SK-N-MC (cell line): Measurements from ENCODE around the gene DNAJC12.

Source experiments
- DNase-seq: peaks from one replicate; pipeline ENCODE4 v3.0.0-alpha.2; 2011; ENCODE audit warnings: low read depth, low spot score
- H3K27ac ChIP-seq: fragments of 200-600 bp; sonication (generic); 2 replicates; pipeline ENCODE4 v1.5.1; 2016; ENCODE audit warnings: mixed run types
- H3K36me3 ChIP-seq: fragments of 200-600 bp; sonication (generic); 2 replicates; pipeline ENCODE4 v1.6.1; 2017; ENCODE audit warnings: antibody characterized with exemption, low read length, mixed read lengths; ENCODE audit not compliant: insufficient read depth
- H3K4me3 ChIP-seq: fragments of 200-600 bp; sonication (generic); 2 replicates; pipeline ENCODE4 v1.5.1; 2016
- H3K9ac ChIP-seq: fragments of 200-600 bp; sonication (generic); 2 replicates; pipeline ENCODE4 v1.8.0; 2017; ENCODE audit warnings: mixed run types, mixed read lengths; ENCODE audit not compliant: insufficient read length
- H3K9me3 ChIP-seq: fragments of 200-600 bp; sonication (generic); 2 replicates; pipeline ENCODE4 v1.6.1; 2017; ENCODE audit warnings: low read depth, mild to moderate bottlenecking, antibody characterized with exemption, low read length, moderate library complexity, mixed read lengths
- EZH2 ChIP-seq: fragments of 200-600 bp; sonication (generic); IDR thresholded peaks from one replicate; pipeline ENCODE4 v1.6.1; 2017; ENCODE audit warnings: antibody characterized with exemption
- FOXP2 ChIP-seq: optimal IDR thresholded peaks from 2 replicates; pipeline ENCODE3; 2011; ENCODE audit warnings: mild to moderate bottlenecking, moderate library complexity; ENCODE audit not compliant: insufficient read depth; ENCODE audit errors: extremely low read length, control extremely low read depth
- POLR2AphosphoS5 ChIP-seq: IDR thresholded peaks from 2 replicates; pipeline ENCODE4 v1.6.1; 2012; ENCODE audit warnings: mild to moderate bottlenecking, low read depth, low read length, borderline replicate concordance

DNAJC12 gene

DNA sequence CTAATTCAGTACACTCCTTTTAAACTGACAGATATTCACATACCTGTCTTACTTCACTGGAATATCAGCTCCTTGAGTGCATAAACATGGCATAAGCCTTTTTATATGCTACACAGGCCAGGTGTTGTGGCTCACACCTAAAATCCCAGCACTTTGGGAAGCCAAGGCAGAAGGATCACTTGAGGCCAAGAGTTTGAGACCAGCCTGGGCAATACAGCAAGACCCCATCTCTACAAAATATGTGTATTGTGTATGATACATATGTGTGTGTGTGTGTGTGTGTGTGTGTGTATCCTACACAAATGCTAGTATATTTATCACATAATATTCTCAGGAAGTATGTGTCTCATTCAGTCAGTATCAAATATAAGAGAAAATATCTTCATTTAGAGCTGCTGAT is 45.3 kb downstream of the DNAJC12 start:
- H3K4me3 ChIP-seq: no peak overlapping the region
- TF ChIP-seq POLR2AphosphoS5 (no peak), EZH2 (no peak), FOXP2 (no peak)
- no peaks in the 10 kb centered on the region for H3K9me3 ChIP-seq
- DNase-seq: no peak
- H3K36me3 ChIP-seq: no peaks in the 10 kb centered on the region
- no peak overlapping the region for H3K27ac ChIP-seq
- H3K9ac ChIP-seq: no peak overlapping the region

DNA sequence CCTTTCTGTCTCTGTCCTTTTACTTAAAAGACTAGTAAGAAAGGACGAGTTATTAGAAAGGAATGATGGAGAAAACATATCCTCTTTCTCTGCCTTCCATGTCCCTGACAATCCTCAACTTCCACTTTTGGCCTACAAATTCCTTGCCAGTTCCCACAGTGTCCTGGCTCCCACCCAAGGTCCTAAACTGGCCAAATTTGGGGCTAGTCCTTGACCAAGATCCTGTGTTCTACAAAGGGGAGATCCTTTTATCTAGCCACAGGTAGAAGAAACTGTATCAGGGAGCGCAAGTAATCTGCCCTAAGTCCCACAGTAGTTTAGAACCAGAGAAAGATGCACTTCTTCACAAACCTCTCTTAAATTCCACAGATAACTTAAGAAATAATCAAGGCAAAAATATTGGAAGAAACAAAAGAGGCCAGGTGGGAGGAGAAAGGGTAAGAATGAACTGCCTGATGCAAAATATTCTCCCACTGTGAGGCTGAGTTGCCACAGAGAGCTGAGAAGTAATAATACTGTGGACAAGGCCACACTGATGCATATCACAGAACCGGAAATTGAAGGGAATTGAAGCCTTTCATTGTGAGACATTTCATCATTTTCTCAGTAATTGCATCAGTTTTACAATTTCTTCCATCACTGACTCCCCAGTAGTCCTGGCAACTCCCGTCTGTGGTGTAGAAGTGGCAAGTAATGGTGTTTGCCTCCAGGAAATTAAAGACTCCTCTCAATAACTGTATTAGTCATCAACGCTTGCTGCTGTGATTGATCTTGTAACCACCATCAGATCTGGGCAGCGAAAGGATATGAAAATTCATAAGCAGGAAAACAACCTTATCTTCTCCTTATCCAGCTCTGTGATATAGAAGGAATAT is 47.2 kb downstream of the DNAJC12 start:
- TF ChIP-seq POLR2AphosphoS5 (no peak), FOXP2 (no peak), EZH2 (no peak)
- H3K27ac ChIP-seq: peak overlapping the region; percentile 96
- peak; percentile 77 for DNase-seq

DNA sequence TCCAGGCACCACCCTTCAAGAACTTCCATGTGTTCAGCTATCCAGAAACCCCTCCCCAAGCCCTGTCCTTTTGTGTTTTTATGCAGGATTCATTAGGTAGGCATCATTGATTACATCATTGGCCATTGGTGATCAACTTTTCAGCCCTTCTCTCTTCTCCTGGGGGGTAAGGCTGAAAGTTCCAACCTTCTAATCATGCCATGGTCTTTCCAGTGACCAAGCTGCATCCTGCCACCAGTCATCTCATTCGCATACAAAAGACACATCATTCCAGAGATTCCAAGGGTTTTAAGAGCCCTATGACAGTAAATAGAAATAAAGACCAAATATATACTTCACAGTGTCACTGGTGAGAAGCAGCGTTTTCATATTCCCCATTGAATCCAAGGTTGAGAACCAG is 48.2 kb downstream of the DNAJC12 start:
- Histone ChIP-seq H3K27ac (peak overlapping the region; percentile 96; the same call in 1 of the 2 replicates), H3K9ac (no peak overlapping the region), H3K4me3 (no peak overlapping the region), H3K9me3 (no peaks in the 10 kb centered on the region), H3K36me3 (no peaks in the 10 kb centered on the region)
- TF ChIP-seq EZH2 (no peak), FOXP2 (no peak)
- no peak for DNase-seq

More for the DNA sequence above, 47.2 kb downstream of the DNAJC12 start:
- Histone ChIP-seq H3K9ac (peak overlapping the region; percentile 72), H3K9me3 (no peaks in the 10 kb centered on the region), H3K36me3 (no peaks in the 10 kb centered on the region), H3K4me3 (peak overlapping the region; percentile 42)

DNA sequence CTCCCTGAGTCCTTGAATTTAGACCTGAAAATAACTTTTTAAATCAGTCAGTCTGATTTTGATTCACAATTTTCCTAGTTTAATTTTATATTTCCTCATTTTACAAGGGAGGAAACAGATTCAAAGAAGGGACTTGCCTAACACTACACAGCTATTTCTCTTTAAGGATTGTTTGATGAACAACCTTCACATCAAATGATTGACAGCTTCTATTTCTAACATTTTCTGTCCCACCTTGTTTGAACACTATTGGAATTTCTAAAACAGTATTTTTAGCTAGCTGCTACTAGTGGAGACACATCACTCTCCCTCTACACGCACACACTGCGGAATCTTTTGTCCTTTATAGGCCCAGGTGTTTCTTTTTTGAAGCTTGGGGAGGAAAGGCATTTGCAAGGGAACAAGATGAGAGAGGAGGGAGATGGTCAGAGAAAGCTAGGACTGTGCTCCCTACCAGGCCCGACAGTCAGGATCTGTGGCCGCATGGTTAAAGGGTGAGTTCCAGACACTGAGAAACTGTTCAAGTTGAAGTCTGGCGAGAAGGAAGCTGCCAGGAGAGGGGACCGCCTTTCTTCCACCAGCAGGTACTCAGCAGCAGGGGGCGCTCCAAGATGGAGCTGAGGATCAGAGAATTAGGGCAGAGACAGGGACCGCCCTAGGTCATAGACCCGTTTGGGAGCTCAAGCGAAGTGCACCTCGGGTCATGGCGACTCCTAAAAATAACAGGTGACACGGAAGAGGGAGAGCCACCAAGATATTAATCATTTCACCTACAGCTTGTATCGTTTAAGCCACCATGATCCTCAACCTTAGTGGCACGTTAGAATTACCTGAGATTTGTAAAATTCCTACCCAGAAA is 49.7 kb downstream of the DNAJC12 start:
- no peak for TF ChIP-seq EZH2
- DNase-seq: no peak
- no peak overlapping the region for H3K4me3 ChIP-seq
- H3K9me3 ChIP-seq: no peaks in the 10 kb centered on the region
- no peaks in the 10 kb centered on the region for H3K36me3 ChIP-seq
- no peak overlapping the region for H3K9ac ChIP-seq
- no peak overlapping the region for H3K27ac ChIP-seq

DNA sequence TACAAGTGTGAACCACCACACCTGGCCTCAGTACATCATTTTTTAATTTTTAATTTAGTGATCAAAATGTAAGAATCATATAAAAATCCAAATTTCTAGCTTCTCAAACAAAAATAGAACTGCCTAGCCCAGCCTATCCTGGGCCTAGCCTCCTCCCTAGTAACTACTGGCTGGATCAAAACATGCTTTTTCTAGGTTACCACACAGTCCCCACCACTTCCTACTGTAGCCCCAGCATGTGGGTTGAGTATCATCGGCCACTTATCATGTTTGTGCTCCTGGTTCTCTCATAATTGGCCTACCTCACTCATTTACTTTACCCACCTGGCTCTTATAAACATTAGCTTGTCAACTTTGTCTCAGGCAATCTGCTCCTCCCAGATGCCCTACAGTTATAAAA is 52.9 kb downstream of the DNAJC12 start:
- Histone ChIP-seq H3K27ac (no peak overlapping the region), H3K9me3 (no peaks in the 10 kb centered on the region), H3K36me3 (no peaks in the 10 kb centered on the region), H3K4me3 (no peak overlapping the region), H3K9ac (no peak overlapping the region)
- TF ChIP-seq EZH2 (no peak), POLR2AphosphoS5 (no peak), FOXP2 (no peak)
- no peak for DNase-seq

DNA sequence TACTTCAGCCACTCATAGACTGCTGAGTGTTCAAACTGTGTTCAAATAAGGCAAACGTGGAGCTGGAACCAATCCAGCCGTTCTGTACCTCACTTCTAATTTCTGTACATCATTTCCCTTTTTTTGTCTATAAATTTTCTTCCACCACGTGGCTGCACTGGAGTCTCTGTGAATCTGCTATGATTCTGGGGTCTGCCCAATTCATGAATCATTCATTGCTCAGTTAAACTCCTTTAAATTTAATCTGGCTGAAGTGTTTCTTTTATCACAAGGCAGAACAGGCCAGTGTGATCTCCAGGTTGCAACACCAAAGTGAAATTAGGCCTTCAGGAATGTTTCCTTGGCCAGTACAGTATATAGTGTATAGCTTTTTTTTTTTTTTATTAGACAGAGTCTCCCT is 53.5 kb downstream of the DNAJC12 start:
- no peak overlapping the region for H3K27ac ChIP-seq

DNA sequence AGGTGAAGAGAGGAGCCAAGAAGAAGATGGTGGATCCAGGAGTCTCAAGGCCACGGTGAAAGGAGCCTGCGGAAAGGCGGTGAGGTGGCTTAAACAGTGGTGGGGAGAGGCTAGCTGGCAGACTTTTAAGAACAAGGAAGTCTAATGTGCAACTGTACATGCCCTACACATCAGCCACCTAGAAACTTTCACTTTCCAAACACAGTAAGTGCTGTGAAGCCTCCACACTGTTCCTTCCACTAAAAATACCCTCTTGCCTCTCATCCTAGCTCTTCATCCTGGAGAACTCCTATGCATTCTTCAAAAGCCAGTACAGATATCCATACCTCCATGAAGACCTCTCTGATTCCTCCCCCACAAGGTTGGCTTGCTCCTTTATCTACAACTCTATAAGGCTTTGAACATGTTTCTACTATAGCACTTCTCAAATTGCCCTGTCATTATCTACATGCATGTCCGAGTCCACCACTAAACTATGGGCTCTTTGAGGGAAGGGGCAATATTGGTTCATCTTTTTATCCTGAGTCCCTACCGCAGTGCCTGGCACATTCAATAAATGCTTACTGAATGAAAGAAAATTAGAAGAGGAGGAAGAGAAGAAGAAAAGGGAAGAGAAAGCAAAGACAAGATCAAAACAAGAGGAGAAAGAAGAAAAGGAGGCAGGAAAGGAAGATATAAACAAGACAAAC is 54.2 kb downstream of the DNAJC12 start:
- TF ChIP-seq EZH2: no peak
- TF ChIP-seq FOXP2: no peak
- no peak for TF ChIP-seq POLR2AphosphoS5
- Histone ChIP-seq H3K36me3 (no peaks in the 10 kb centered on the region), H3K9me3 (no peaks in the 10 kb centered on the region), H3K4me3 (no peak overlapping the region), H3K27ac (no peak overlapping the region), H3K9ac (no peak overlapping the region)
- no peak for DNase-seq

More for the DNA sequence above, 53.5 kb downstream of the DNAJC12 start:
- no peaks in the 10 kb centered on the region for H3K9me3 ChIP-seq
- no peak overlapping the region for H3K4me3 ChIP-seq
- TF ChIP-seq POLR2AphosphoS5 (no peak), EZH2 (no peak), FOXP2 (no peak)
- H3K36me3 ChIP-seq: no peaks in the 10 kb centered on the region
- no peak overlapping the region for H3K9ac ChIP-seq
- no peak for DNase-seq

DNA sequence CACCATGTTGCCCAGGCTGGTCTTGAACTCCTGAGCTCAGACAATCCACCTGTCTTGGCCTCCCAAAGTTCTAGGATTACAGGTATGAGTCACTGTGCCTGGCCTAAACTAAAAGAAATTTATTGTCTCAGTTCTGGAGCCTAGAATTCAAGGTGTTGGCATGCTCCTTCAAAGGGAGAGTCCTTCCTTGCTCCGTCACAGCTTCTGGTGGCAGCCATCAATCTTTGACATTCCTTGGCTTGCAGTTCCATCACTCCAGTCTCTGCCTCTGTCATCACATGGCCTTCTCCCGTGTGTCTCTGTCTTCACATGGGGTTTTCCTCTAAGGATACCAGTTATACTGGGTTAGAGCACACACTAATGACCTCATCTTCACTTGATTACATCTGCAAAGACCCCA is 55.5 kb downstream of the DNAJC12 start:
- Histone ChIP-seq H3K36me3 (no peaks in the 10 kb centered on the region), H3K9me3 (no peaks in the 10 kb centered on the region), H3K27ac (no peak overlapping the region), H3K9ac (no peak overlapping the region), H3K4me3 (no peak overlapping the region)
- TF ChIP-seq FOXP2: no peak
- TF ChIP-seq EZH2: no peak
- no peak for TF ChIP-seq POLR2AphosphoS5
- no peak for DNase-seq
